ENCODE data around the gene ETFDH.
"Not testable (repeated sequence)": the region's sequence is repeated elsewhere in the genome, so short reads cannot be mapped to it uniquely, and the experiment has no call there.

ETFDH gene

DNA sequence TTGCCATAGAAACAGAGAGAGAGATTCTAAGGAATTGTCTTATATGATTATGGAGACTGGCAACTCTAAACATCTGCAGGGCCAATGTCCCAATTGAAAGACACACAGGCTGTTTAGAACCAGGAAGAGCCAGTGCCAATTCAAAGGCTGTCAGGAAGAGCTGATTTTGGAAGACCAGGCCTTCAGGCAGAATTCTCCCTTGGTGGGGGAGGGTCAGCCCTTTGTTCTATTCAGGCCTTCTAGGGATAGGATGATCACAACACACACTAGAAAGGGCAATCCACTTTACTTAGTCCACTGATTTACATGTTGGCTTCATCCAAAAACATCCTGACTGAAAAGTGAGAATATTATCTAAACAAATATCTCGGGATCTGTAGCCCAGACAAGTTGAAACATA lies 15.7 kb upstream of the ETFDH start:
- ATAC-seq = no peak
- TF ChIP-seq ESRRG (CRISPR knock-in tag; IDR thresholded peaks at IDR 0.05) = no peak
- no peak for TF ChIP-seq ZFP3 (CRISPR knock-in tag; IDR thresholded peaks at IDR 0.05)
- TF ChIP-seq PPARA (CRISPR knock-in tag; IDR thresholded peaks at IDR 0.05; ENCODE audit: borderline replicate concordance) = no peak
- no peak for TF ChIP-seq ISL1 (CRISPR knock-in tag; IDR thresholded peaks at IDR 0.05)
- TF ChIP-seq SNAI2 (CRISPR knock-in tag; IDR thresholded peaks at IDR 0.05) = no peak
- no peak for TF ChIP-seq GLIS3 (CRISPR knock-in tag; IDR thresholded peaks at IDR 0.05)
- TF ChIP-seq ARNTL (CRISPR knock-in tag; IDR thresholded peaks at IDR 0.05; ENCODE audit: borderline replicate concordance, low read depth) = no peak
- TF ChIP-seq ZNF565 (CRISPR knock-in tag; conservative IDR thresholded peaks at IDR 0.05; ENCODE audit: low read depth) = no peak
- TF ChIP-seq ZNF8 (CRISPR knock-in tag; IDR thresholded peaks at IDR 0.05) = no peak
- TF ChIP-seq, protein P1, sequence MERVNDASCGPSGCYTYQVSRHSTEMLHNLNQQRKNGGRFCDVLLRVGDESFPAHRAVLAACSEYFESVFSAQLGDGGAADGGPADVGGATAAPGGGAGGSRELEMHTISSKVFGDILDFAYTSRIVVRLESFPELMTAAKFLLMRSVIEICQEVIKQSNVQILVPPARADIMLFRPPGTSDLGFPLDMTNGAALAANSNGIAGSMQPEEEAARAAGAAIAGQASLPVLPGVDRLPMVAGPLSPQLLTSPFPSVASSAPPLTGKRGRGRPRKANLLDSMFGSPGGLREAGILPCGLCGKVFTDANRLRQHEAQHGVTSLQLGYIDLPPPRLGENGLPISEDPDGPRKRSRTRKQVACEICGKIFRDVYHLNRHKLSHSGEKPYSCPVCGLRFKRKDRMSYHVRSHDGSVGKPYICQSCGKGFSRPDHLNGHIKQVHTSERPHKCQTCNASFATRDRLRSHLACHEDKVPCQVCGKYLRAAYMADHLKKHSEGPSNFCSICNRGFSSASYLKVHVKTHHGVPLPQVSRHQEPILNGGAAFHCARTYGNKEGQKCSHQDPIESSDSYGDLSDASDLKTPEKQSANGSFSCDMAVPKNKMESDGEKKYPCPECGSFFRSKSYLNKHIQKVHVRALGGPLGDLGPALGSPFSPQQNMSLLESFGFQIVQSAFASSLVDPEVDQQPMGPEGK (CRISPR knock-in tag; IDR thresholded peaks at IDR 0.05; ENCODE audit: borderline replicate concordance) = no peak
- TF ChIP-seq, protein P2, sequence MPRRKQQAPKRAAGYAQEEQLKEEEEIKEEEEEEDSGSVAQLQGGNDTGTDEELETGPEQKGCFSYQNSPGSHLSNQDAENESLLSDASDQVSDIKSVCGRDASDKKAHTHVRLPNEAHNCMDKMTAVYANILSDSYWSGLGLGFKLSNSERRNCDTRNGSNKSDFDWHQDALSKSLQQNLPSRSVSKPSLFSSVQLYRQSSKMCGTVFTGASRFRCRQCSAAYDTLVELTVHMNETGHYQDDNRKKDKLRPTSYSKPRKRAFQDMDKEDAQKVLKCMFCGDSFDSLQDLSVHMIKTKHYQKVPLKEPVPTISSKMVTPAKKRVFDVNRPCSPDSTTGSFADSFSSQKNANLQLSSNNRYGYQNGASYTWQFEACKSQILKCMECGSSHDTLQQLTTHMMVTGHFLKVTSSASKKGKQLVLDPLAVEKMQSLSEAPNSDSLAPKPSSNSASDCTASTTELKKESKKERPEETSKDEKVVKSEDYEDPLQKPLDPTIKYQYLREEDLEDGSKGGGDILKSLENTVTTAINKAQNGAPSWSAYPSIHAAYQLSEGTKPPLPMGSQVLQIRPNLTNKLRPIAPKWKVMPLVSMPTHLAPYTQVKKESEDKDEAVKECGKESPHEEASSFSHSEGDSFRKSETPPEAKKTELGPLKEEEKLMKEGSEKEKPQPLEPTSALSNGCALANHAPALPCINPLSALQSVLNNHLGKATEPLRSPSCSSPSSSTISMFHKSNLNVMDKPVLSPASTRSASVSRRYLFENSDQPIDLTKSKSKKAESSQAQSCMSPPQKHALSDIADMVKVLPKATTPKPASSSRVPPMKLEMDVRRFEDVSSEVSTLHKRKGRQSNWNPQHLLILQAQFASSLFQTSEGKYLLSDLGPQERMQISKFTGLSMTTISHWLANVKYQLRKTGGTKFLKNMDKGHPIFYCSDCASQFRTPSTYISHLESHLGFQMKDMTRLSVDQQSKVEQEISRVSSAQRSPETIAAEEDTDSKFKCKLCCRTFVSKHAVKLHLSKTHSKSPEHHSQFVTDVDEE (CRISPR knock-in tag; IDR thresholded peaks at IDR 0.05) = no peak
- TF ChIP-seq TOX (CRISPR knock-in tag; IDR thresholded peaks at IDR 0.05; ENCODE audit: borderline replicate concordance) = no peak
- no peak for TF ChIP-seq ZC3H10 (CRISPR knock-in tag; IDR thresholded peaks at IDR 0.05)
- TF ChIP-seq OSR1 (CRISPR knock-in tag; IDR thresholded peaks at IDR 0.05) = no peak
- TF ChIP-seq, protein P3, sequence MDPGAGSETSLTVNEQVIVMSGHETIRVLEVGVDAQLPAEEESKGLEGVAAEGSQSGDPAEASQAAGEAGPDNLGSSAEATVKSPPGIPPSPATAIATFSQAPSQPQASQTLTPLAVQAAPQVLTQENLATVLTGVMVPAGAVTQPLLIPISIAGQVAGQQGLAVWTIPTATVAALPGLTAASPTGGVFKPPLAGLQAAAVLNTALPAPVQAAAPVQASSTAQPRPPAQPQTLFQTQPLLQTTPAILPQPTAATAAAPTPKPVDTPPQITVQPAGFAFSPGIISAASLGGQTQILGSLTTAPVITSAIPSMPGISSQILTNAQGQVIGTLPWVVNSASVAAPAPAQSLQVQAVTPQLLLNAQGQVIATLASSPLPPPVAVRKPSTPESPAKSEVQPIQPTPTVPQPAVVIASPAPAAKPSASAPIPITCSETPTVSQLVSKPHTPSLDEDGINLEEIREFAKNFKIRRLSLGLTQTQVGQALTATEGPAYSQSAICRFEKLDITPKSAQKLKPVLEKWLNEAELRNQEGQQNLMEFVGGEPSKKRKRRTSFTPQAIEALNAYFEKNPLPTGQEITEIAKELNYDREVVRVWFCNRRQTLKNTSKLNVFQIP (CRISPR knock-in tag; IDR thresholded peaks at IDR 0.05; ENCODE audit: borderline replicate concordance, low read depth) = no peak
- no peak for TF ChIP-seq ZFP30 (CRISPR knock-in tag; IDR thresholded peaks at IDR 0.05)
- no peak for TF ChIP-seq BACH2 (CRISPR knock-in tag; IDR thresholded peaks at IDR 0.05; ENCODE audit: borderline replicate concordance)
- no peak for TF ChIP-seq TCF4 (CRISPR knock-in tag; IDR thresholded peaks at IDR 0.05; ENCODE audit: borderline replicate concordance)
- no peak for TF ChIP-seq CSDC2 (CRISPR knock-in tag; IDR thresholded peaks at IDR 0.05)

DNA sequence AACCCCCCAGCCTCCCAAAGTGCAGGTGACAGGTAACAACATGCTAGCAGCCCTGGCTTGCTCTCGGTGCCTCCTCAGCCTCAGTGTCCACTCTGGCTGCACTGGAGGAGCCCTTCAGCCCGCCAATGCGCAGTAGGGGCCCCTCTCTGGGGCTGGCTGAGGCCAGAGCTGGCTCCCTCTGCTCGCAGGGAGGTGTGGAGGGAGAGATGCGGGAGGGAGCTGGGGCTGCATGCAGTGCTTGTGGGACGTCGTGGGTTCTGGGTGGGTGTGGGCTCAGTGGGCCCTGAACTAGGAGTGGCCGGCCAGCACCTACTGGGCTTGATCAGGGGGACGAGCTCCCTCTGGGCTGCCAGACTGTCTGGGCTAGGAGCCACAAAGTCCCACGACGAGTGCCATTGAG lies 14.8 kb upstream of the ETFDH start:
- no peak for TF ChIP-seq ZFP3 (CRISPR knock-in tag; IDR thresholded peaks at IDR 0.05)
- TF ChIP-seq, protein P3 (CRISPR knock-in tag; IDR thresholded peaks at IDR 0.05; ENCODE audit: borderline replicate concordance, low read depth) = no peak
- no peak for TF ChIP-seq PPARA (CRISPR knock-in tag; IDR thresholded peaks at IDR 0.05; ENCODE audit: borderline replicate concordance)
- TF ChIP-seq OSR1 (CRISPR knock-in tag; IDR thresholded peaks at IDR 0.05) = no peak
- no peak for TF ChIP-seq ZNF70 (CRISPR knock-in tag; IDR thresholded peaks at IDR 0.05)
- no peak for TF ChIP-seq TCF4 (CRISPR knock-in tag; IDR thresholded peaks at IDR 0.05; ENCODE audit: borderline replicate concordance)

DNA sequence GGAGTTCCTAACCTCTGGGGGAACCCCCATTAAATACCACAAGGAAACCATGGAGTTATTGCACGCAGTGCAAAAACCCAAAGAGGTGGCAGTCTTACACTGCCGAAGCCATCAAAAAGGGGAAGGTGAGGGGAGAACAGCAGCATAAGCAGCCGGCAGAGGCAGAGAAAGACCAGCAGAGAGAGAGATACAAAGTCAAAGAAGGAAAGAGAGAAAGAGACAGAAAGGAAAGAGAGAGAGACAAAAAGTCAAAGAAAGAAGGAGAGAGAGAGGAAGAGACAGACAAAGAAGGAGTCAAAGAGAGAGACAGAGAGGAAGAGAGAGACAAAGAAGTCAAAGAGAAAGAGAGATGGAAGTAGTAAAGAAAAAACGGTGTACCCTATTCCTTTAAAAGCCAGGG lies 8.8 kb upstream of the ETFDH start:
- not testable (repeated sequence) for ATAC-seq

More for the DNA sequence above, 14.8 kb upstream of the ETFDH start:
- ATAC-seq = no peak

DNA sequence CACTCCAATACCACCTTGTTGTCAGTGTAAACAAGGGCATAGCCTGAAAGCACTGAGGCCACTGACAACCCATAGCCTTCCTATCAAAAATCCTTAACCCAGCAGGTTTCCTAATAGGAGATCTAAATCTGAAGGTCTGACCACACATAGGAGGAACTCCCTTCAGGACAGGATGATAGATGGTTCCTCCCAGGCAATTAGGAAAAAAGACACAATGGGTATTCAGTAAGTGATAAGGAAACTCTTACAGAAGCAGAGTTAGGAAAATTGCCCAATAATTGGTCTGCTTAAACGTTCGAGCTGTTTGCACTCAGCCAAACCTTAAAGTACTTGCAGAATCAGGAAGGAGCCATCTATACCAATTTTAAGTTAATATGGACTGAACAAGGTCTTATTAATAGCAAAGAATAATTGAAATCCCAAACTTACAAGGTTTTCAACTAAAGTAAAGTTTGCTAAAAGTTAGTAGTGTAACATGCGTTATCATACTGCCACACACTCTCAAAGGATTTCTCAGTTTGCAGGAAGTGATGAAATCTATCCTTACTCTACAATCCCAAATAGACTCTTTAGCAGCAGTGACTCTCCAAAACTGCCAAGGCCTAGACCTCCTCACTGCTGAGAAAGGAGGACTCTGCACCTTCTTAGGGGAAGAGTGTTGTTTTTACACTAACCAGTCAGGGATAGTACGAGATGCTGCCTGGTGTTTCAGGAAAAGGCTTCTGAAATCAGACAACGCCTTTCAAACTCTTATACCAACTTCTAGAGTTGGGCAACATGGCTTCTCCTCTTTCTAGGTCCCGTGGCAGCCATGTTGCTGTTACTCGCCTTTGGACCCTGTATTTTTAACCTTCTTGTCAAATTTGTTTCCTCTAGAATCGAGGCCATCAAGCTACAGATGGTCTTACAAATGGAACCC lies 8.1 kb upstream of the ETFDH start:
- ATAC-seq = not testable (repeated sequence)
